Stimulated activated CD8-positive, alpha-beta memory T cell treated with anti-CD3 and anti-CD28 coated beads, Interleukin-4, amount 100 ng/mL, for 1 hour (primary cell): ENCODE data around the gene GNAZ.
"Not testable (repeated sequence)": the region's sequence is repeated elsewhere in the genome, so short reads cannot be mapped to it uniquely, and the experiment has no call there.

ENCODE experiments used
- DNase-seq, 2 donors: peaks; one replicate each; pipeline ENCODE4 v3.0.0-alpha.2; 2020; ENCODE audit warnings: low read depth in 2 of 2, low spot score in 1 of 2

Gene GNAZ

DNA sequence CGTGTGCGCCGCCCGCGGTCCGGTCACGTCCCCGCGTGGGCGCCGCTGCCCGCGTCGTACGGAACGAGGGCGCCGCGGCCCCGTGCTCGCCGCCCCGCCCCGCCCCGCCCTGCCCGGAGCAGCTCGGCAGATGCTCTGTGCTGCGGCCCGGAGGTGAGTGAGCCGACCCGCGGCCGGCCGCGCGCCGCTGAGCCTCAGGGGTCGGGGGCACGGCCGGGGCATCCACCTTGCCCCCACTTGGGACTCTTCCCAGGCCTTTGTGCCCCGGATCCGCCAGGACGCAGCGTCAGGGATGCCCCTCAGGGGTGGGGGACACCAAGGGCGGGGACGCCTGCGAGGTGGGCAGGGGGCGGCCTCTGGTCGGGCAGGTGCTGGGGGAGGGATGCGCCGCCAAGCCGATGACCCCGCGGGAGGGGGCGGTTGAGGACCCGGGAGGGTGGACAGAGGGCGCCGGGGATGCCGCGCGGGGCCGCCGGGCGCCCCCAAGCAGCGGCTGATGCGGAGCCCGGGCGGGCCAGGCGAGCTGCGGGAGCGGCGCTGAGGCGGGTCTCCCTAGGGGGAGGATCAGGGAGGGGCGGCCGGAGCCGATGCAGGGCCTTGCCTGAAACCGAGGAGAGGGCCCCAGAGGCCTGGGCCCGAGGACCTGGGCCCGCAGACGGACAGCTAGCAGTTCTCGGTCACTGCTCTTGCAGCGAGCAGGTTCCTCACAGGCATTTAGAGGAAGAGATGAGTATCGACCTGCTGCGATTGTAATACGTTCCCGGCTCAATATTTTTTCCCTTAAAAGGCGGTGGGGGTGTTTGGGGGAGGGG, at the start of gene GNAZ:
Gene GNAZ (plus strand): TSS at position 102 of the 812 bp plus-strand sequence. CDS start 25,177 bp downstream, outside the sequence.
- no peak for DNase-seq

DNA sequence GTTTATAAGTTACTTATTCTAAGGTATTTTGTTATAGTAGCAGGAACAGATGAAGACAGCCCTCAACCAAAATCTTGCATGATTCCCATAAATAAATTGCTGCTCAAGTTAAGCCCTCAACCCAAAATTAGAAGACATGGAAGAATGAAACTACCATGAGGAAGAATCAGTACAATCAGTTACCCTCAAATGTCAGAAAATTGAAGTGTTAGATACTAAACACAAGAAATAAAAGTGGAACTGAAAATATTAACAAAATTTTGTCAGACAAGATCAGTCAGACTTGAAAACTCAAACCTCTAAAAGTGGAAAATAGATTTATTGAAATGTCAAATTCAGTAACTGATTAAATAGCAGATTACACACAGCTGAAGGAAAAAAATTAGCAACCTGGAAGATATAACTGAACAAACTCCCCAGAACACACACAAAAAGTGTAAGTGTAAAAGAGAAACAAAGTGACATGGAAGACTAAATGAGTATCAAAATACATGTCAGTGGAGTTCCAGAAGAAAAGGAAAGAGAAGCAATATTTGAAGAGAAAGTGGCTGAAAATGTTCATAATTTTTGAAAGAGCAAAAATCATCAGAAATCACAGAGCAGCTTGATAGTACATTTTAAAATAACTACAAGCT, 49.5 kb upstream of the GNAZ start:
- DNase-seq = no peak

DNA sequence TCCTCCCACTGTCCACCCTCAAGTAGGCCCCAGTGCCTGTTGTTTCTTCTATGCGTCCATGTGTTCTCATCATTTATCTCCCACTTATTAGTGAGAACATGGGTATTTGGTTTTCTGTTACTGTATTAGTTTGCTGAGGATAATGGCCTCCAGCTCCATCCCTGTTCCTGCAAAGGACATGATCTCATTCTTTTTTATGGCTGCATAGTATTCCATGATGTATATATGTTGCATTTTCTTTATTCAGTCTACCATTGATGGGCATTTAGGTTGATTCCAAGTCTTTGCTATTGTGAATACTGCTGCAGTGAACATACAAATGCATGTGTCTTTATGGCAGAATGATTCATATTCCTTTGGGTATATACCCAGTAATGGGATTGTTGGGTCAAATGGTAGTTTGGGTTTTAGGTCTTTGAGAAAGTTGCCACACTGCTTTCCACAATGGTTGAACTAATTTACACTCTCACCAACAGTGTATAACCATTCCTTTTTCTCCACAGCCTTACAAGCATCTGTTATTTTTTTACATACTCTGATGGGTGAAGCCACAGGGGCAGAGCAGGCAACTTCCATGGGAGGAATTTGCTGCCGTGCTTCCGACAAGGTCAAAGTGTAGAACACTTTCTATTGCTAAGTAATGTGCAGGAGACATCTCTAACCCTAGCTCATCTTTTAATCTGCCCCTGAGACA, 48.5 kb upstream of the GNAZ start:
- DNase-seq = not testable (repeated sequence)

DNA sequence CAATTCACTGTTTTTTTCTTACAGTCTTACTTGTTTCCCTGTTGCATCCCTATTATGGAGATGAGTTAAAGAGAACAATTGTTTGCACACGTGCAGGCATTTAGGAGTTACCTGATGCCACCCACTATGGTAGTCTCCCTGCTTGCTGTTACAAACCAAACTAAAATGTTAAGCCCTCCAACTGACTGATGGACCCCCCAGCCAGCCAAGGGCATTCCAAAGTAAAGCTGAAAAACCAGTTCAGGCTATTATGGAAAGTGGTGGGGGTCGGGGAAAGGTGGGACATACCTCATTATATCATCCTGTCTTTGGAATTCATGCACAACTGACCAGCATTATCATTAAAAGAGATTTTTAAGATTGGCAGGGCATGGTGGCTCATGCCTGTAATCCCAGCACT, 47.0 kb upstream of the GNAZ start:
- no peak for DNase-seq

DNA sequence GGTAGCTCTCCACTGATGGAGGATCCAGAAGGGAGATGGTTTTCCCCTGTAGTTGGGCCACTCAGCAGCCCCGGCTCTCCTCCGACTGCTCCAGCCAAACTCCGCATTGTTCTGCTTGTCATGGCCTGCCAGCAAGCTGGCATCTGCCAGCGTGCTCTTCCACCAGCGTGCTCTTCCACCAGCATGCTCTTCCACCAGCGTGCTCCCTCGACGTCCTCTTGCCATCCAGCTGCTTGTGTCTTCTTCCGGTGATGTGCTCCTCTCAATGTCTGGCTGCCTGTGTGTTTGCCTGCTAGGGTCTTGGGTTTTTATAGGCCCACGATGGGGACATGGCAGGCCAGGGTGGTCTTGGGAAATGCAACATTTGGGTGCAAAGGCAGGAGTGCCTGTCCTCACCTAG, 43.5 kb upstream of the GNAZ start:
- no peak for DNase-seq

DNA sequence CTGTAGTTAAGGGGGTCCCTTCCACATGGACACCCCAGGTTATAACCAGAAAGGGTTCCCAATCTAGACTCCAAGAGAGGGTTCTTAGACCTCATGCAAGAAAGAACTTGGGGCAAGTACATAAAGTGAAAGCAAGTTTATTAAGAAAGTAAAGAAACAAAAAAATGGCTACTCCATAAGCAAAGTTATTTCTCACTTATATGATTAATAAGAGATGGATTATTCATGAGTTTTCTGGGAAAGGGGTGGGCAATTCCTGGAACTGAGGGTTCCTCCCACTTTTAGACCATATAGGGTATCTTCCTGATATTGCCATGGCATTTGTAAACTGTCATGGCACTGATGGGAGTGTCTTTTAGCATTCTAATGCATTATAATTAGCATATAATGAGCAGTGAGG, 42.5 kb upstream of the GNAZ start:
- not testable (repeated sequence) for DNase-seq

DNA sequence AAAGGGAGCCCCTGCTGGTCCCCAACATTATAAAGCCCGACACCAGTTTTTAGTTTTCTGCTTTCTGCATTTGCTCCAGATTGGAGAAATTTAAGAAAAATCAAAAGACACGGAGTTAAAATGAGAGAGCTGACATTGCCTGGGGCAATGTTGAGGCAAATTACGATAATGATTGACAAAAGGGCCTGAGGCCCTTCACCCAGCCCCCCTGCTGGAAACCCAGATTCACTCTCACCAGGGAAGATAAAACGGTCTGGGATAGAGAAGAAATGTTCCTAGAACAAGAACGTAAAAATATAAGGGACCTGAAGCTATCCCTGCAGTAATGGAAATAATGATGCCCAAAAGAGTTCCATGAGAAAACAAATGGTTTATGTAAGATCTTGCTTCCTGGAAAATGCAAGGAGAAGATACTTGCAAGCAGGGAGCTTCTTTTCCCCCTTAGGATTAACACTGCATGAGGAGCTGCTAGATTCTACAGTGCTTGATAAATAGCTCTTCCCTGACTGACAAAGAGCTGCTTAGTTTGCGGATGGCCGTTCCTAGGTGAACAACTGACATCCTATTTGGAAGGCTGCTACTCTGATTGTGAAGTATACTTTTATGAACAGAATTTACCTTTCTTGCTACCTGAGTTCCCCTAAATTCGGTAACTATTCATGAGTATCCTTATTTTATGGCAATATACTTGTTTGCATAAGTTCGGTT, 40.6 kb upstream of the GNAZ start:
- DNase-seq = no peak

DNA sequence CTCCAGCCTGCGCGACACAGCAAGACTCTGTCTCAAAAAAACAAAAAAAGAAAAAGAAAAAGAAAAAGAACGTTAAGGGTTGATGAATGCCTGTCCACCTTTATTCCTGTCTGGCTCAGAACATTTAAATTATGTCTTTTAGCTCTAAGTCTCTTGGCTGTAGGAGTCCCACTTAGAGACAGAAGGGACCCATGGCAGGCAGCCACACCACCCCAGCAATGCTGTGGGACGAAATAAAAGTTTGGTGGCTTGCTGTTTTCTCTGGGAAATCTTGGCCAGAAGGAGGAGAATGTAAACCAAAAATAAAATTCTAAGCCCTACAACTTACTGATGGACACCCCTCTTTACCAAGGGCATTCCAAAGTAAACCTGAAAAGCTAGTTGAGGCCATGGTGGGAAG, 38.9 kb upstream of the GNAZ start:
- DNase-seq = no peak

DNA sequence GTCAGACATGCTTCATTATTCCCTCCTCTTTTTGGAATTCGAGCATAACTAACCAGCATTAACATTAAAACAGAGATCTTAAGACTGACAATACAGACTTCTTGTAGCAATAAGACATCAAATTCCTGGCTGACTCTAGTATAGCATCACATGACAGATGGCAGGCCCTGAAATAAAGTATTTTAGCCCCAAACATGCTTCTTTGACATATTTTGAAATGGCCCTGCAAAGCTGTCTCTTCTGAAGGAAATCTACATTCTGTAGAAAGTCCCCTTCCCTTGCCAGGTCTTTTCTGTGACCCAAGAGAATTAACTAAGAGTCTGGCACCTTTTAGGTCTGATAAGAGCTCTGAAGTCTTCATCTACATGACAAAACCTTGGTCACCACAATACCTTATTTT, 38.5 kb upstream of the GNAZ start:
- DNase-seq = no peak

DNA sequence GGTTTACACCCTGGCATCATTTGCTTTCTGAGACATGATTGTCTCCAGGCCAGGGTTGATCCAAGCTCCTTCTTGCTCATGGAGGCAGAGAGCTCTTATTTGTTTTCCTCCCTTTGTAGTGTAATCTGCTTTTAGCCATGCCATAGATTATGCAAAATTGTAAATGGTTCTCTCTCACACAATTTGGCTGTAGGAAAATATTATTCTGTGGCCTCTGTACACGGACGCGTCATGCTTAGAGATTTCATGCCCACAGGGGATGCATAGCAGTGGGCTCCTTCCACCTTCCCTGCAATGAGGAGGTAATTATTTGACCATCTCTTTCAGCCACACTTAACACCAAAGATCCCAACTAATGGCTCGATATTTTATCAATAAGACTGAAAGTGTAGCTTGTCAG, 37.7 kb upstream of the GNAZ start:
- DNase-seq = no peak

DNA sequence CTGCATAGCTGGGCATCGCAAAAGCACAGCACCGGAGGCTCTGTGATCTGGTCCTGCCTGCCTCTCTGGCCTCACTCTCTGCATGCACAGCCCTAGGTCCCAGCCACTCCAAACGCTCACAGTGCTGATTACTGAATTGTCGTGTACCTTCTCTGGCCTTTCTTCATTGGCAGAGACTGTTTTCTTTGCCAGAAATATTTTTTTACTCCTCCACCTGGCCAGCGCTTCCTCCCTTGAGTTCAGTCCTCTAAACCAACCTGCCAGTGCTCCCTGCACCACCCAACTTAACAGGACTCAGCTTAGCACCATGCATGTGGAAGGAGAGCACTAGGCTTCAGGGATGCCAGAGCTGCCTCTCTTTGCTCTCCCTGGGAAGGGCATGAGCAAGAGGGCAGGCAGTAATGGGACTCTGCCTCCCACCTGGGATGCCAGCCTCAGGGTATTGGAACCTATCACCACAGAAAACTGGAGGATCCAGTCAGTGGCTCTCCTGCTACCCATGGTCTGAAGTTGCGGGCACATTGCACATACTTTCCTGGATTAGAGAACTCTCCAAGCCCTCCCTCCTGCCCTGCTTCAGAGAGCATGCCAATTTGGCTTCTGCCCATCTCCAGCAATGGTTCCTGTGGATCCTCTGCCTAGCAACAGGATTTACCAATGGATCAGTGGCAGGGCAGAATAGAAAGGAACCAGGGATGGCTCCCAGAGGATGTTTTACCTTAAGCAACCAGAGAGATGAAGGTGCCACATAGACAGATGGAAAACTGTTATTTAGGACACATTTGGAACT, 37.0 kb upstream of the GNAZ start:
- DNase-seq = no peak

DNA sequence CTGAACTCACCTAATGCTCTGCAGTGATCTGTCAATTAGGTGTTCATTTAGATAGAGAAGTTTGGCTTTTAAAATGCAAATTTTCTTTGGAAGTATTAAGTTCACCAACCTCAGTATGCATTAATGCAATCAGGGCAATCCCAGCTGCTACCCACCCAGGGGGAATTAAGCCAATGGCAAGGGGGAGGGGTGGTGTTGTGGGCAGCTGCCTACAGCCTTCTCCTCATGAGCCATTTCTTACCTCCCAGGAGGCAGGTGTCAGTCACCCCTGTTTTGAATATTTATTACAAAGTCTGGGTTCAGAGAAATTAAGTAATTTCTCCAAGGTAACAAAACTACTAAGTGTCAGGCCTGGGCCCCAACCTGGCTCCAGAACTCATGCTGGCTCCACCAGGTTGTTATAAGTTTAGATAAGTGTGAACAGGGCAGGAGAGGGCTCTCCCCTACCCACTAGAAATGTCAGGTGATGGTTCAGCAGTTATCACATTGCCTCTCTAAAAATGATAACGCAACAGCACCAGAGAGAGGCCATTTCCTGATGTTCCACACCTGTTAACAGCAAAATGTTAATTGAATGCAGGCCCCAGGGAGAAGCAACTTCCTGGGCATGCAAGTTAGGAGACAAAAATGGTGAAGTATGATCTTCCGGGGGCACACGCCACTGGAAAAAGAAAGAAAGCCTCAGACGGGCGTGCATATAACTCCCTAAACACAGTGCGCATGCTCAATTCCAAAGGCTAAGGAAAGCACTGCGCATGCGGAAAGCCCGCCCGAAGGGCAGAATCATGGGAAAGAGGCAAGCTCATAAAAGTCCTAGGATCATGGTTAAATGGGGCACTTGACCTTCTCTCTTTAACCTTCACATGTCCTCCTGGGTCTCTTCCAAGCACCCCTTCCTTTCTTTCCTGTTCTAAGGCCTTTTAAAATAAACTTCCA, 35.4 kb upstream of the GNAZ start:
- no peak for DNase-seq

DNA sequence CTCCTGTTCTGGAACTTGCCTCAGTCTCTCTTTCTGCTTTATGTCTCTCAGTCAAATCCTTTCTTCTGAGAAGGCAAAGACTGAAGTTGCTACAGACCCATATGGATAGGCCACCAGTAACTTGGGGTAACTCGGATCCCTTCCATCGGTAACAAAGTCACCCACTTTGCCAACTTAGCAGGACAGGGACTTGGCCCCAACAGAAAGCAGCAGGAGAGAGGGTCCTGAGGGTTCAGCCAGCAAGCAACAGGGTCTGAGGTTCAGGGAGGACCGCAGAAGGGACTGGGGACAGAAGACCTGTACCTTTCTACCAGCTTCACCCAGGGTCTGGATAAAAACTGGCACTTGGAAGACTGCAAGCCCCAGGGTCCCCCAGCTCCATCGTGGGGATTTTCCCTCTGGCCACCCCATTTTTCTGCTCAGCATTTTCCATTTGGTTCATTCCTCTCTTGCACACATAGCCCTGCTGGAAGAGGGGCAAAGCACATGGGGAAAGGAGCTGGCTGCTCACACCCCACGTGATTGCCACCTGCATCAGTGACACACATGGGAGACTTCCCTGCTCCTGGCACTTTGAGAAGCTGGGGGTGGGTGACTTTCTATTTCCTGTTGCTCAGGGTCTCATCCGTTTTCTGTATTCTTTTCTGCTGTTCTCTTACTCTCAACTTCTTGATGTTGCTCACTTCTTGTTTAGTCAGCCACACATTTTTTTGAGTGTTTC, 34.6 kb upstream of the GNAZ start:
- no peak for DNase-seq

DNA sequence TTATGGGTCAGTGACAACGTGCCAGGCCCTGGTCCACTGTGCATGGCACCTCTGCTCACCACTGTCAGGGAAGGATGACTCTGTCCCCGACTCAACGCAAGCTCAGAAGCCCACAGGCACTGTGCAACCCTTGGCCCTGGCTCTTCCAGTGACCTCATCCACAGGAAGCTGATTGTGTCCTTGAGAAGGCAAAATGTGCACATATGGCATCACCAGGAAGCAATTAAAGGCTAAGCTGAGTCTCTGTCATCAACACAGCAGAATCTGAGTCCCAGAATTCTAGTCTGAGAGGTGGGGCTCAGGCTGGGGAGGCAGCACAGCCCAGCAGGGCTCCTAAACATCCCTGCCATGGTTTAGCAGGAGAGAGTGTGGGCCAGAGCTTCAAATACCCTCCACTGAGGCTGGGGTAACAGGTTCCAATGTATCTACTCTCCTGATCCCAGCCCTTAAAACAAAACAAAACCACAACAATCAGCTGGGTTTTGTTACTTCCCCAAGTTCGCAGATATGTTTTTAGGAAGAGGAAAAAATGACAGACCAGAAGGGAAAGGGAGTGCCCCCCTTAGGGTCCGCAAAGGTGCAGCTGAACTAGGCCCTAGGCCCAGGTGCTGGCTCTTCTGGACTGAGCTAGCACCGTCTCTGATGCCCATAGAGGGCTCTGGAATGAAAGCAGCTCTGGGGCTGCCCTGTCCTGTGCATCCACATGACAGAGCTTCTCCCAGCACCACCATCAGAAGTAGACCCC, 33.5 kb upstream of the GNAZ start:
- DNase-seq = no peak

DNA sequence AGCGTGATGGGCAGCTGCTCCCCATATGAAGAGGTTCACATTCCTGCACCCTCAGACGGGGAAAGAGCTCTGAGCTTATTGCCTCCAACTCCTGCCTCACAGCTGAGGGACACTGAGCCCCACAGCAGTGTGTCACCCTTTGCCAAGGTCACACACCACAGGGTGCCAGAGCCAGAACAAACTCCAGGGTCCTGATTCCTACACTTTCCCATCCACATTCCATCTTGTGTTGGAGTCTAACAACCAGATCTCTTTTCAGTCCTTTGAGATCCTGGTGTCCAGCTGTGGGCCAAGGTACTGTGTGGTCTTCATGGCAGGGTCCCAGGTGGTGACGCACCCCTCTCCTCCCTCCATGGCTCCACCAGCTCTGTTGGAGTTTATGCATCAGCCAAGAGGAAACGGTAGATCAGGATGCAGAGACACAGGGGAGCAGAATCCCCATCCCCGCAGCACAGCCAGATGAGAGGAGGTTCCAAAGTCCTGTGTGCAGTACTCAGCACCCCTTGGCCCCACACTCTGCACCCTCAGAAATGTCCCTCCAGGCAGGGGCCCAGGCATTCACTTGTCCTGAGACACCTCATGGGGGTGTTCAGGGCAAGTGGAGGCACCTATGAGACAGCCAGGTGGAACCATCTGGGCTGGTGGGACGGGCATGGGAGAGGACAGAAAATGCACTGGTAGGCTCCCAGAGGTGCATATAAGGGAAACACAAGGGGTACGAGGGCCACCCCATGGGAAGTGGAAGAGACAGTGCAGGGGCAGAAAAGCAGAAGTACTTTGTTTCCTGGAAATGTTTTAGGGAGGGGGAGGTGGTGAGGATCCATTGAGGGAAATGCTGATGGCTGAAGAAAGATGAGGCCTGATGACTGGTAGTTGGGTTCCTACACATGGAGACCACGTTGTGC, 32.6 kb upstream of the GNAZ start:
- no peak for DNase-seq

DNA sequence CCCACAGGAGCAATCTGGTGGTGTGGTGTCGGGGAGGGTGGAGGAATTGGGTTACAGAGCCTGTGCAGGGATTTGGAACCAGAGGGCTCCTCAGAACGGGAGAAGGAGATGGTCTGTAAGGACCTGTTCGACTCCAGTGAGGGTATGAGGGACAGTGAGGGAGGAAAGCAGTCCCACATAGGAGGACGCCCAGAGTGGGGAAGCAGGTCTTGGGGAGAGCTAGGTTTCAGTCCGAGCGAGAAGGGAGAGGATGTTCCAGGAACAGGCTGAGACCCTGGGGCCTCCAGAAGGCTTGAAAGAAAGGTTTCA, 32.0 kb upstream of the GNAZ start:
- no peak for DNase-seq

DNA sequence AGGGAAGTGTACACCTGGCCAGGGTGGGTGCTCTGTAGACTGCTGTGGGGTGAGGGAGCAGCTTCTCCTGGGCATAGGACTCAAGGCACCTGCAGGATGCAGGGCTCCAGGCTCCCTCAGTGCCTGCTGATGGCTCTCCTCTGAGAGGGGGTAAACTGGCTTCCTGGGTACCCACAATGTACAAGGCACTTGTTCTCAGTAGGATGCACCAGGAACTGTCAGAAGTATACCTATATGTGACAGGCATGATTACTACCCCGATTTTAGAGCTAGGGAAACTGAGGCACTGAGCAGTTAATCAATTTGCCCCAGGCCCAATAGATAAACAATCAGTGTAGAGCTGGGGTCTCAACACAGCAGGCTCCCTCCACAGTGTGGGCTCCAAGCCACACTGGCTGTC, 31.4 kb upstream of the GNAZ start:
- no peak for DNase-seq

DNA sequence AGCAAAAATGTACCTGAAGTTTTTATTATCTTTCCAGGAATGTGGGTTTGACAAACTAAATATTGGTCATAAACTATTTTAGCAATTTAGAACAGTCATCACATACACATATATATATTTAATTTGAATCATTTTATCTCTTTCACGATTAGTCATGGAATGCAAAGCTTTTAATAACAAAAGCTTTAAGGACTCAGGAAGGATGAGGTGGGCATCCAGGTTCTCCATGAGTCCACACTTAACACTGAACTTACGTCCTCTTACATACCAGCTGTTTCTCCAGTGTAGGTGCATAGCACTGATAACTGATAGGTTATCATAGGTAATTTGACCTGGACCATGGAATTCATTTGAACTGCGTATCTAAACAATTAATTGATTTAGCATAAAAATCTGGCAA, 28.1 kb upstream of the GNAZ start:
- DNase-seq = no peak
